SJSA1 (cell line): ENCODE results near the gene MXI1. TPM values are rescaled to one million over a fixed set of nuclear protein-coding genes. Genes with fewer than 3 reads are reported as not detected.
"Not testable (repeated sequence)": the region's sequence is repeated elsewhere in the genome, so short reads cannot be mapped to it uniquely, and the experiment has no call there.

Experiments
- DNase-seq, 2 experiments: peaks; one replicate each; pipeline ENCODE4 v3.0.0-alpha.2; 2015 to 2020; ENCODE audit warnings: low spot score in 2 of 2, low read depth in 1 of 2
- H3K27ac ChIP-seq: fragments of 250-450 bp; sonication (Bioruptor Pico); 2 replicates; pipeline ENCODE4 v1.5.1; 2020; ENCODE audit warnings: mild to moderate bottlenecking, moderate library complexity
- H3K27me3 ChIP-seq: fragments of 250-450 bp; sonication (Bioruptor Pico); replicated peaks from 2 replicates; pipeline ENCODE4 v1.5.1; 2020; ENCODE audit warnings: mild to moderate bottlenecking, moderate library complexity
- H3K36me3 ChIP-seq: fragments of 250-450 bp; sonication (Bioruptor Pico); 2 replicates; pipeline ENCODE4 v1.5.1; 2020; ENCODE audit warnings: mild to moderate bottlenecking
- H3K4me1 ChIP-seq: fragments of 250-450 bp; sonication (Bioruptor Pico); replicated peaks from 2 replicates; pipeline ENCODE4 v1.6.1; 2021; ENCODE audit warnings: mild to moderate bottlenecking
- H3K4me3 ChIP-seq: fragments of 250-450 bp; sonication (Bioruptor Pico); 2 replicates; pipeline ENCODE4 v1.5.1; 2020; ENCODE audit warnings: mild to moderate bottlenecking
- H3K9me3 ChIP-seq: fragments of 250-450 bp; sonication (Bioruptor Pico); replicated peaks from 2 replicates; pipeline ENCODE4 v1.5.1; 2020; ENCODE audit warnings: mild to moderate bottlenecking
- total RNA-seq: library from RNA; depleted of rRNA; stranded (reverse); fragments of >200 nt; shearing (Covaris generic); gene quantifications from 2 replicates; pipeline ENCODE4 v1.2.3, GENCODE V29; 2014

MXI1 gene
- total RNA-seq, 1 experiment from 2014 or later = 4.3 TPM

- H3K27me3 ChIP-seq, H3K4me3 ChIP-seq, DNase-seq, H3K4me1 ChIP-seq, H3K9me3 ChIP-seq, H3K36me3 ChIP-seq, H3K27ac ChIP-seq: not testable (repeated sequence)
These were observed 42.1 kb downstream of the MXI1 start for GRCh38 chr10:110249489-110249888.

DNA sequence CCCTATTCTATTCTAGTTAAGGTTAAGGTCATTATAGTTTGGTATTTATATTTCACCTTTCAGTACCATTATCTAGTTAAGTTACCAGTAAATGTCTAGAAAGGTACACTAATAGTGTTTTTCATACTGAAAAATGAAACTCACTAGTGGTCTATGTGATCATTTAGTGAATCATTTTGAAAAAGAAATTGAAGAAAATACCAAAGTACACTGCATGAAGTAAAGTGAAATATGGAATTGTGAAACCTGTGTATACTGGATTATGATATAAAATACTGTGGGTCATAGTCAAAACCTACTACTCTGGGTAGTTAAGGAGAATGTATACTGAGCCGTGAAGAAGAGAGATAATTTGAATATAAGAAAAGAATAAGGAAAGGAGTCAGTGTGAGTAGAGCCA lies 44.0 kb downstream of the MXI1 start:
- not testable (repeated sequence) for H3K4me1 ChIP-seq, H3K27ac ChIP-seq, DNase-seq, H3K36me3 ChIP-seq, H3K4me3 ChIP-seq, H3K9me3 ChIP-seq, H3K27me3 ChIP-seq

GRCh38 chr10:110252151-110252550 lies 44.7 kb downstream of the MXI1 start:
- H3K4me3 ChIP-seq = no peak overlapping the region
- no peak for DNase-seq
- no peaks in the 10 kb centered on the region for H3K36me3 ChIP-seq
- no peaks in the 10 kb centered on the region for H3K4me1 ChIP-seq
- H3K27me3 ChIP-seq = no peaks in the 10 kb centered on the region
- no peaks in the 10 kb centered on the region for H3K9me3 ChIP-seq
- no peak overlapping the region for H3K27ac ChIP-seq

- Histone ChIP-seq H3K27ac (no peak overlapping the region), H3K9me3 (no peaks in the 10 kb centered on the region), H3K4me3 (no peak overlapping the region), H3K4me1 (no peaks in the 10 kb centered on the region), H3K36me3 (no peaks in the 10 kb centered on the region), H3K27me3 (no peaks in the 10 kb centered on the region)
- DNase-seq = no peak
These were observed 47.1 kb downstream of the MXI1 start for GRCh38 chr10:110254467-110254866.

DNA sequence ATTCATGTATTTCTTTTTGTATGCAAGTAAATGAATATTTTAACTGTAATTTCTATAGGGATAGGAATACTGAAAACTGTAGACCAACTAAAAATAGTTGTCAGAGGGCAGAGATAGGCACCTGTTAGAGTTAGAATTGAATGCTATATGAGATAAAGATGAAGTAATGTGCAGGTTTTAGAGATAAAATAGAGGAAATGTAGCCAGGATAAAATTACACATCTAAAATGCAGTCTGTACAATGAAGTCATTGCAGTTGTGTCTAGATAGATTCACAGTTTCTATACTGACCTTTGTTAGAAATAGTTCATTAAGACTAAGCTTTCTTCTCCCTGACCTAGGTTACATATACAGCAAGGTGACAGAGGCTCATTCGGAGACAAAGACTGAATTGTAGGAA lies 51.1 kb downstream of the MXI1 start:
- H3K9me3 ChIP-seq = no peaks in the 10 kb centered on the region
- H3K36me3 ChIP-seq = no peaks in the 10 kb centered on the region
- DNase-seq = no peak
- H3K27me3 ChIP-seq = no peaks in the 10 kb centered on the region
- peaks cover 10% of the 10 kb centered on the region for H3K4me1 ChIP-seq
- no peak overlapping the region for H3K27ac ChIP-seq
- no peak overlapping the region for H3K4me3 ChIP-seq

DNA sequence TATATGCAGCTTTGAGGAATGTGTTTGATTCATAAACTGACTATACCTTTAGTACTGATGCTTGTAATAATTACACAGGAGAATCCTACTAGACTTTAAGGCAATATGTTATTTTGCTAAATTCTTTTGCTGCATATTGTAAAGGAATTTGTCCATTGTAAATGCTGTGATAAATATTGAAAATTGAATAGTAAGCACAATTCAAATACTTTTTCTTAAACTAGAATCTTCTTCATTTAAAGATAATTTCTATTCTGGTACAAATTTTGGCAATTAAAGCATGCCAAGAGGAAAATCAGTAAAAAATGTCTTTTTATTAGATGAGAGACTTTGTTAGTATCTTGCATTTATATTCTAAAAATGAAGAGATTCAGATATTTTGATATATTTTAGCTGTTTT lies 51.9 kb downstream of the MXI1 start:
- no peak for DNase-seq
- H3K27ac ChIP-seq = no peak overlapping the region
- no peaks in the 10 kb centered on the region for H3K9me3 ChIP-seq
- H3K4me3 ChIP-seq = no peak overlapping the region
- H3K27me3 ChIP-seq = no peaks in the 10 kb centered on the region
- no peaks in the 10 kb centered on the region for H3K36me3 ChIP-seq
- peaks cover 10% of the 10 kb centered on the region for H3K4me1 ChIP-seq

DNA sequence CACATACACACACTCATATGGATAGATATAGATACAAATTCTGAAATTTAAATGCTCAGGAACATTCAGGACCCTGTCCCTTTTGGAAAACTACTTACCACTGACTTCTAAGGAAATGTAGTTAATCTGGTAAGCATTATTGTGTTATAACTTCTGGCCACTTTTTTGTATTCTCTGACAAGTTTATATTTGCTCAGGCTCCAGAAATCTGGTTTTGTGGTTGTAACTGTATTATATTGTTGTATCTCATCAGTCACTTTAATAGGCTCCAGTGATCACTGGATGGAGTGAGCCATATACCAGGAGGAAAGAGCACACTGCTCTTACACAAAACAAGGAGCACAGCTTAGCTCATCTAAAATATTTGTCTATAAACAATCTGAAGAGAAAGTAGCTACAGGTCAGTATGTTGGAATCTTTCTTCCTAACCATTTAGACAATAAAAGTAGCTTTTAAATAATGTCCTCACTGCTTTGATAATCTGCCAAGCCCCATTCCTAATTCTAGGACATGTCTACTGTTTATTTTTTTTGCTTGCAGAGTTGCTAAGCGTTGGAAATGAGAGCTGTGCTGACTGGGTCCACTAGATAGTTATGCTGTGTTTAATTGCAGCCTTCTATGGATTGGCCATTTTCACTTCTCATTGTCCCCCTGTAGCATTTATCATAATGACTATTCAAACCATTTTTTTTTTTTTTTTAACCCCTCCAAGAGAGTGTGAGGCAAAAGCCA lies 53.5 kb downstream of the MXI1 start:
- peaks cover 10% of the 10 kb centered on the region for H3K4me1 ChIP-seq
- no peak overlapping the region for H3K4me3 ChIP-seq

DNA sequence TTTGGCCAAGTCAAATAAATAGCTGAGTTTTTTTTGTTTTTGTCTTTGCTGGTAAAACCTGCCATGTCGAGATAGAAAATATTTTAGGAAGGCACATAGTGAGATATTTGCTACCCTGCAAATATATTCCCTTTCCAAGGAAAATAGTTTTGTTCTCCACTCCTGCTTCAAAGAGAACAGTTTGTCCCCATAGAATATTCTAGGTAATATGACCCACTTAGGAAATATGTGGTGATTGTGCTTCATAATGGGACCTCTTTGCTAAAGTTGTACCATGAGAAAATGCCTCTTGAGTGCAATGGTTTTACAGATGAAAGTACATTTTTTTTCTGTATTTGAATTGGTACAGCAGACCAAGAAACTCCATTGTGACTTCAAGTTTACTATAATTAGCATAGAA lies 55.8 kb downstream of the MXI1 start:
- H3K27ac ChIP-seq = no peak overlapping the region
- H3K4me3 ChIP-seq = no peak overlapping the region
- H3K9me3 ChIP-seq = no peaks in the 10 kb centered on the region
- no peaks in the 10 kb centered on the region for H3K36me3 ChIP-seq
- H3K4me1 ChIP-seq = peaks cover 10% of the 10 kb centered on the region
- H3K27me3 ChIP-seq = no peaks in the 10 kb centered on the region
- no peak for DNase-seq

More for the DNA sequence above, 53.5 kb downstream of the MXI1 start:
- Histone ChIP-seq H3K27me3 (no peaks in the 10 kb centered on the region), H3K36me3 (no peaks in the 10 kb centered on the region), H3K27ac (peak overlapping the region; percentile 7; the same call in 1 of the 2 replicates), H3K9me3 (no peaks in the 10 kb centered on the region)
- peak; percentile 56 to 87 for DNase-seq

DNA sequence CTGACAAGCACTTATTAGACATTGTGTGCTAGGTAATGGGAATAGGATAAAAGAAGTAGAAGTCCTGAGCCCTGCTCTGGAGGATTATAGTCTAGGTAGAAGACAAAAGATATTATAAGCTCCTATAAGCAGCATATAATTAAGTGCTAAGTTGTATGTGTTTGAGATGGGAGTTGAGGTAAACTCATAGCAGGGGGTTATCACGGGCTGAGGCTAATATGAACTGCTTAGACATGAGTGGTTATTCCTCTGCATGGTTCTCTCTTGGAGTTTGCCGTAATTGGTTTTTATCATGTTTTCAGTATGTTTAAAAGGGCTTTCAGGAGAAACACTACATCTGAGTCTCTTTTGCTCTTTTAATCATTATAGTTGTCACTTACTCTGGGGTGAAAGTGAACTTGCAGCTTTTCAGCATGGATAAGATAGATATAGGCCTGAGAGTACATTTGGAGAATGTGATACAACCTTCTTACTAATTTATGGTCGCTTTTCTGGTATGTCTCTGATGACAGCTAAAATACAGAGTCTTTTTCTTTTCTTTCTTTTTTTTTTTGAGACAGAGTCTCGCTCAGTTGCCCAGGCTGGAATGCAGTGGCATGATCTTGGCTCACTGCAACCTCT lies 58.3 kb downstream of the MXI1 start:
- DNase-seq = no peak
- Histone ChIP-seq H3K36me3 (no peaks in the 10 kb centered on the region), H3K9me3 (no peaks in the 10 kb centered on the region), H3K4me1 (peaks cover 9% of the 10 kb centered on the region), H3K4me3 (no peak overlapping the region), H3K27ac (no peak overlapping the region), H3K27me3 (no peaks in the 10 kb centered on the region)

DNA sequence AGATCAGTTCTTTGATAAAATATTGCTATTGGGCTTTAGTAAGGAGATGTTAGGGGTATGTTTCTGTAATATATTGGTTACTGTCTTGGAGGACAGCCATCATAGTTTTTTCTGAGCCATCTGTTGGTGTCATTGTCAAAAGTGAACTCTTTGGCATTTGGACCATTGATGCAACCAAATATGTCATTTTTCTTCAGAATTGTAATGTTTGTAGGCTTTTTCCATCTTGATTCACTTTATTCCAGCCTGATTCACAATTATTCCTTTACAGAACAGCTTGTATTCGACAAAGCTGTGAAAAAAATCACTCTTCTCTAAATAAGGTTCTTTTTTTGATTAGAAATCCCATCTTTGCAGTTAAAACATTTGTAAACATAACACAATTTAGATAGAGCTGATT lies 59.9 kb downstream of the MXI1 start:
- Histone ChIP-seq H3K4me3 (no peak overlapping the region), H3K36me3 (no peaks in the 10 kb centered on the region), H3K27me3 (no peaks in the 10 kb centered on the region), H3K4me1 (no peaks in the 10 kb centered on the region), H3K9me3 (no peaks in the 10 kb centered on the region), H3K27ac (no peak overlapping the region)
- no peak for DNase-seq

DNA sequence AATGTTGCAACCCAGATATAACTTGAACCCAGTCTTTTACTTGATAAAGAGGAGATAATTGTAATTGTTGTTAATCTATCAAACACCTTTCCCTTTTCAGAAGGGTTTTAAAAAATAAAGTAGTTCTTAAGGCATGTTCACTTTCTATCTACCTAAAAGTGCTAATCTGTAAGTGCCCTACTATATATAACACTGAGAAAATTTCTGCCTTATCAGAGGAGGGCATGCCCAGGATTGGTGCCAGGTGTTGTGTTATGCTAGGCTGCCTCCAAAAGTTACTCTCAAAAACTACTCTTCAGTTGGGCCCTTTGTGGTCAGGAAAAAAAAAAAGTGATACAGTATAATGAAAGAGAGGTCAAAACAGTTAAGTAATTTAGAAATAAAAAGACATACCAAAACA lies 61.0 kb downstream of the MXI1 start:
- no peak overlapping the region for H3K27ac ChIP-seq
- H3K4me3 ChIP-seq = no peak overlapping the region
- H3K4me1 ChIP-seq = no peaks in the 10 kb centered on the region
- H3K9me3 ChIP-seq = no peaks in the 10 kb centered on the region
- no peaks in the 10 kb centered on the region for H3K36me3 ChIP-seq
- H3K27me3 ChIP-seq = no peaks in the 10 kb centered on the region
- no peak for DNase-seq

GRCh38 chr10:110268971-110269370 lies 61.6 kb downstream of the MXI1 start:
- DNase-seq = no peak
- H3K27me3 ChIP-seq = no peaks in the 10 kb centered on the region
- no peak overlapping the region for H3K27ac ChIP-seq
- no peaks in the 10 kb centered on the region for H3K36me3 ChIP-seq
- H3K4me1 ChIP-seq = no peaks in the 10 kb centered on the region
- no peak overlapping the region for H3K4me3 ChIP-seq
- no peaks in the 10 kb centered on the region for H3K9me3 ChIP-seq

DNA sequence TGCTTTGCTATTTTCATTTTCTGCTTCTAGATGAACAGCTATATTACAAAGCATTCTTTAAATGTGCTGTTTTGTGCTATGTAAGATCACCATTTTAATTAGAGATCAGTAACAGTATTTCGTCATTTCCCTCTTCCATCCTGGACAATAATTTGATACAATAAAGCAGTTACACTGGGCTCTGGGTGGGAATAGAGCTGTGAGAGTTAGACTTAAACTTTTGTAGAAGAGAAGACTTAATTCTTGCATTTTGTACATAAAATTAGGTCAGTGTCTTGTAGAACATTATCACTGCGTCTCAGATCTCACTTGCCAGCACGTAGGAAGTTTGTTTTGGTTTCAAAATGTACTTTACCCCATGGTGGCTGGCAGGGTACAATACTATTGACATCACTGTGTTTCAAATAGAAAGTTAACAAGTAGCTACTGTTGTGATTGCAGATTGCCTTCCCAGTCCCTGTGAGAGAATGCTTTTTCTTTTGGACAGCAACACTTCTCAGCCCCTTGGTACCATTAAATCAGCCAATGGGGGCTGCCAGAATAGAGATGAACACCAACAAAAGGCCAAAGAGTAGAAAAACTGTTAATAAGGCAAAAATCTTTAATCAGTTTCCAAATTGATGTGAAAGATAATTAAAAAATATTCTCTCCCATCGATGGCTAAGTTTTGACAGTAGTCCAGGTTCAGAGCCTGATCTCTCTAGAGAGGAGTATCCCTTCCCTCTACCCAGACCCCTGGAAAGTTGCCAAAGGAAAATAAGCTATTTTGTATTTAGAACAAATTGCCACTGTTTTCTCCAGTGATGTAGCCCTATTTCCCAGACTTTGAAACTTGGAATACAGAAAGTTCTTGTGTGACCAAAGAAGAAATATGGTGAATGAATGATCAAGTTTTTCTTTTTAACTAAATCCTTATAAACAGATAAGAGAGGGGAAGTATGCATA lies 62.2 kb downstream of the MXI1 start:
- no peak overlapping the region for H3K27ac ChIP-seq
- H3K4me3 ChIP-seq = no peak overlapping the region
- peak in 1 of 2 experiments; percentile 7 for DNase-seq

DNA sequence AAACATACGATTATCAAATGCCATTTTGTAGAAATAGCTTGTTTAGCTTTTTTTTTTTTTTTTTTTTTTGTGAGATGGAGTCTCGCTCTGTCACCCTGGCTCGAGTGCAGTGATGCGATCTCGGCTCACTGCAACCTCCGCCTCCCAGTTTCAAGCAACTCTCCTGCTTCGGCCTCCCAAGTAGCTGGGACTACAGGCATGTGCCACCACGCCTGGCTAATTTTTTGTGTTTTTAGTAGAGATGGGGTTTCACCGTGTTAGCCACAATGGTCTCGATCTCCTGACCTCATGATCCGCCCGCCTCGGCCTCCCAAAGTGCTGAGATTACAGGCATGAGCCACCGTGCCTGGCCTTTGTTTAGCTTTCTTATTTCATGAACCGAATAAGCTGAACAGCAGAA lies 65.6 kb downstream of the MXI1 start:
- not testable (repeated sequence) for H3K36me3 ChIP-seq, DNase-seq, H3K27ac ChIP-seq, H3K4me1 ChIP-seq, H3K9me3 ChIP-seq, H3K4me3 ChIP-seq, H3K27me3 ChIP-seq

More for the DNA sequence above, 62.2 kb downstream of the MXI1 start:
- Histone ChIP-seq H3K9me3 (no peaks in the 10 kb centered on the region), H3K36me3 (no peaks in the 10 kb centered on the region), H3K4me1 (no peaks in the 10 kb centered on the region), H3K27me3 (no peaks in the 10 kb centered on the region)
